ENCODE data around the gene FGD3. TPM values are rescaled to one million over a fixed set of nuclear protein-coding genes. Genes with fewer than 3 reads are reported as not detected.

Gene FGD3
- polyA plus RNA-seq, 1 donor (not counting 4 experiments of a cell fraction or from before 2014, with no cell fraction given), result 0.21 TPM

DNA sequence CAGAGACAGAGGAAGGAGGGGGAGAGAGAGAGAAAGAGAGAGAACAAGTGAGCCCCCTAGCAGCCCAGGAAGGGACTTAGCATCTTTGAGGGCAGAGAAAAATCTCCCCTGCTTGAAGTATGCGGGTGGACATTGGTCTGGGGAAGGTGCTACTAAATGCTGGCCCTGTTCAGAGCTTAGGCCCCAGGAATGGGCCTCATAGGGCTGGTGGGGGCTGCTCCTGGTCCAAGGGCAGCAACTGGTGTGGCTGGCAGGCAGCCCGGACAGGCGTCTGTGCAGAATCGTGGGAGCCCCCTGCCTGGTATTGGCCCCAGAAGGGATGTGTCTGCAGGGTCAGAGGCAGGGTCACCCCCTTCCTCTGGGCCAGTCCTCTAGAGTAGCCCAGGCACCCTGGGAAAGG is 63.4 kb downstream of the FGD3 start:
- no peaks in the 10 kb centered on the region for H3K4me1 ChIP-seq (ENCODE audit: control insufficient read depth, extremely low read depth, insufficient read depth, low read length)
- no peaks in the 10 kb centered on the region for H3K36me3 ChIP-seq (ENCODE audit: control insufficient read depth in 2 of 2, extremely low read depth in 1 of 2, insufficient read depth in 2 of 2, low read length in 2 of 2)
- H2AFZ ChIP-seq (ENCODE audit: control insufficient read depth, low read length), result no peak overlapping the region
- no peaks in the 10 kb centered on the region for H3K9me1 ChIP-seq (ENCODE audit: control insufficient read depth, extremely low read depth, insufficient read depth, low read length)
- no peak for TF ChIP-seq EZH2 (IDR thresholded peaks at IDR 0.05; ENCODE audit: low read length)
- TF ChIP-seq, protein P1, sequence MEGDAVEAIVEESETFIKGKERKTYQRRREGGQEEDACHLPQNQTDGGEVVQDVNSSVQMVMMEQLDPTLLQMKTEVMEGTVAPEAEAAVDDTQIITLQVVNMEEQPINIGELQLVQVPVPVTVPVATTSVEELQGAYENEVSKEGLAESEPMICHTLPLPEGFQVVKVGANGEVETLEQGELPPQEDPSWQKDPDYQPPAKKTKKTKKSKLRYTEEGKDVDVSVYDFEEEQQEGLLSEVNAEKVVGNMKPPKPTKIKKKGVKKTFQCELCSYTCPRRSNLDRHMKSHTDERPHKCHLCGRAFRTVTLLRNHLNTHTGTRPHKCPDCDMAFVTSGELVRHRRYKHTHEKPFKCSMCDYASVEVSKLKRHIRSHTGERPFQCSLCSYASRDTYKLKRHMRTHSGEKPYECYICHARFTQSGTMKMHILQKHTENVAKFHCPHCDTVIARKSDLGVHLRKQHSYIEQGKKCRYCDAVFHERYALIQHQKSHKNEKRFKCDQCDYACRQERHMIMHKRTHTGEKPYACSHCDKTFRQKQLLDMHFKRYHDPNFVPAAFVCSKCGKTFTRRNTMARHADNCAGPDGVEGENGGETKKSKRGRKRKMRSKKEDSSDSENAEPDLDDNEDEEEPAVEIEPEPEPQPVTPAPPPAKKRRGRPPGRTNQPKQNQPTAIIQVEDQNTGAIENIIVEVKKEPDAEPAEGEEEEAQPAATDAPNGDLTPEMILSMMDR (optimal IDR thresholded peaks at IDR 0.05 in 1 of 3, IDR thresholded peaks at IDR 0.05 in 1 of 3, conservative IDR thresholded peaks at IDR 0.05 in 1 of 3; ENCODE audit: extremely low read depth in 1 of 3, insufficient read depth in 2 of 3, low read length in 3 of 3), result no peak
- DNase-seq (ENCODE audit: low read depth, low spot score) (no peak), FAIRE-seq (no peak)
- H3K27me3 ChIP-seq (ENCODE audit: control insufficient read depth, extremely low read depth, insufficient read depth, low read length), result peaks cover 3% of the 10 kb centered on the region
- H3K4me2 ChIP-seq (ENCODE audit: control insufficient read depth, extremely low read depth, insufficient read depth, low read depth, low read length), result no peak overlapping the region
- H4K20me1 ChIP-seq (ENCODE audit: control insufficient read depth, extremely low read depth, insufficient read depth, low read length), result no peaks in the 10 kb centered on the region
- no peak overlapping the region for H3K27ac ChIP-seq (ENCODE audit: control insufficient read depth, insufficient read depth, low read length)
- H3K79me2 ChIP-seq (ENCODE audit: control insufficient read depth, insufficient read depth, low read length), result no peaks in the 10 kb centered on the region
- dilution Hi-C loops (cut with MboI; ENCODE audit: extremely low pct_ligation_motif_present, low sequenced_read_pairs), result no loop called here
- H3K9ac ChIP-seq (ENCODE audit: control insufficient read depth, extremely low read depth, insufficient read depth, low read length), result no peak overlapping the region
- no peaks in the 10 kb centered on the region for H3K9me3 ChIP-seq (ENCODE audit: control insufficient read depth, low read depth, low read length)
- H3K4me3 ChIP-seq (ENCODE audit: control insufficient read depth in 2 of 3, extremely low read depth in 1 of 3, insufficient read depth in 2 of 3, low read depth in 1 of 3, low read length in 3 of 3), result no peak overlapping the region

DNA sequence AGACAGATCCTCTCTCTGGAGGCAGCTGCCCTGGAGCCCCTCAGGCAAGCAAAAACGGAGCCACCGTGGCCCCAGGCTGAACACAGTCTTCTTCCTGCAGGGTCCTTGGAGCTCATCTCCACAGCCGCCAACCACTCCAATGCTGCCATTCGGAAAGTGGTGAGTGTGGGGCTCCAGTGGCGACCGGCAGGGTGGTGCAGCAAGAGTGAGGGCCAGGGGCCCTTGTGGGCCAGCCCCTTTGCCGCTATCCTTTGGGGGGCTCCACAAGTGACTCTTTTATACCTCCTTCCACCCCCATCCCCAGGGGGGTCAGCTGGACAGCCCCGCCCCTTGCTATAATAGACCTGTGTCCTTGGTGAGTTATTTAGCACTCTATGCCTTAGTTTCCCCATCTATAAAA is 63.8 kb downstream of the FGD3 start:
- Histone ChIP-seq H3K4me2 (ENCODE audit: control insufficient read depth, extremely low read depth, insufficient read depth, low read depth, low read length) (no peak overlapping the region), H3K9ac (ENCODE audit: control insufficient read depth, extremely low read depth, insufficient read depth, low read length) (no peak overlapping the region), H3K4me1 (ENCODE audit: control insufficient read depth, extremely low read depth, insufficient read depth, low read length) (no peaks in the 10 kb centered on the region), H3K36me3 (ENCODE audit: control insufficient read depth in 2 of 2, extremely low read depth in 1 of 2, insufficient read depth in 2 of 2, low read length in 2 of 2) (no peaks in the 10 kb centered on the region), H3K9me1 (ENCODE audit: control insufficient read depth, extremely low read depth, insufficient read depth, low read length) (no peaks in the 10 kb centered on the region), H3K27ac (ENCODE audit: control insufficient read depth, insufficient read depth, low read length) (no peak overlapping the region), H3K4me3 (ENCODE audit: control insufficient read depth in 2 of 3, extremely low read depth in 1 of 3, insufficient read depth in 2 of 3, low read depth in 1 of 3, low read length in 3 of 3) (no peak overlapping the region), H4K20me1 (ENCODE audit: control insufficient read depth, extremely low read depth, insufficient read depth, low read length) (no peaks in the 10 kb centered on the region), H3K79me2 (ENCODE audit: control insufficient read depth, insufficient read depth, low read length) (no peaks in the 10 kb centered on the region), H3K27me3 (ENCODE audit: control insufficient read depth, extremely low read depth, insufficient read depth, low read length) (no peaks in the 10 kb centered on the region), H2AFZ (ENCODE audit: control insufficient read depth, low read length) (no peak overlapping the region), H3K9me3 (ENCODE audit: control insufficient read depth, low read depth, low read length) (no peaks in the 10 kb centered on the region)
- FAIRE-seq, result no peak
- no peak for TF ChIP-seq EZH2 (IDR thresholded peaks at IDR 0.05; ENCODE audit: low read length)
- dilution Hi-C loops (cut with MboI; ENCODE audit: extremely low pct_ligation_motif_present, low sequenced_read_pairs), result no loop called here
- DNase-seq (ENCODE audit: low read depth, low spot score), result no peak

Data from keratinocyte (primary cell).